Measurements from ENCODE around the gene NDUFS6.

- TF ChIP-seq POLR2A (IDR thresholded peaks at IDR 0.05; ENCODE audit: low read length): no peak
- no peak for TF ChIP-seq E2F6 (IDR thresholded peaks at IDR 0.05; ENCODE audit: borderline replicate concordance, low read depth)
Measured at GRCh38 chr5:1855596-1855995, 54.4 kb downstream of the NDUFS6 start.

All from A549 (cell line).